Stimulated activated CD4-positive, alpha-beta T cell treated with anti-CD3 and anti-CD28 coated beads, Interleukin-15, amount 100 ng/mL, for 48 hours (primary cell): ENCODE data around the gene ZNF431.
"Not testable (repeated sequence)": the region's sequence is repeated elsewhere in the genome, so short reads cannot be mapped to it uniquely, and the experiment has no call there.

Source experiments
- DNase-seq, 2 donors: peaks; one replicate each; pipeline ENCODE4 v3.0.0-alpha.2; 2020; ENCODE audit warnings: low read depth in 2 of 2

Gene ZNF431

DNA sequence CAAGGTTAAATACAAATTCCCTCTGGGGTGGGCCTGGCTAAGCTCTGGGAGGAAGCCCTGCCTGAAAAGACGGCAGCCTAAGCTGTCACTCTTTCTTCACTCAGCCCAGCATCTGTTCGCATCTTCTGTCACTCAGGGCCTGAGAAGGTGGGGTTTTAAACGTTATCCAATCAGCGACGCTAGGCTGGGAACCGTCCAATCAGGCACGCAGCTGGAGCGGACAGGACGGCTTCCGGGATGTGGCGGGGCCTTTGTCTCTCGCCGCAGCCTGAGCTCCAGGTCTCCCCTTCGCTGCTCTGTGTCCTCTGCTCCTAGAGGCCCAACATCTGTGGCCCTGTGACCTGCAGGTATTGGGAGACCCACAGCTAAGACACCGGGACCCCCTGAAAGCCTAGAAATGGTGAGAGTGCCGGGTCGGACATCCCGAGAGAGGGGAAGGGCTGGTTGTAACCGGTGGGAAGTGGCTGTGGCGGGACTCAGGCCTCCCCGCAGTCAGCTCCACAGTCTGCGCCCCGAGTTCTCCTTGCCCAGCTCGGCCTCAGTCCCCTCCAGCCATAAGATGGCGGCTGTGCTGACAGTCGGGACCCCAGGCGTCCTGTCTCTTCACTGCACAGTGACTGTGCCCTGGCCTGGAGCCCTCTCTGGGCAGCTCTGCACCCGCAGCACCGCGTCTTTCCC is at the start of gene ZNF431:
TSS of gene ZNF431 (plus strand) at position 254 of the 678 bp plus-strand sequence. CDS start at position 398, 144 bp downstream.
- DNase-seq = peak; percentile 80 to 83

- no peak for DNase-seq
Measured at GRCh38 chr19:21092109-21092508, 49.7 kb upstream of the ZNF431 start.

DNA sequence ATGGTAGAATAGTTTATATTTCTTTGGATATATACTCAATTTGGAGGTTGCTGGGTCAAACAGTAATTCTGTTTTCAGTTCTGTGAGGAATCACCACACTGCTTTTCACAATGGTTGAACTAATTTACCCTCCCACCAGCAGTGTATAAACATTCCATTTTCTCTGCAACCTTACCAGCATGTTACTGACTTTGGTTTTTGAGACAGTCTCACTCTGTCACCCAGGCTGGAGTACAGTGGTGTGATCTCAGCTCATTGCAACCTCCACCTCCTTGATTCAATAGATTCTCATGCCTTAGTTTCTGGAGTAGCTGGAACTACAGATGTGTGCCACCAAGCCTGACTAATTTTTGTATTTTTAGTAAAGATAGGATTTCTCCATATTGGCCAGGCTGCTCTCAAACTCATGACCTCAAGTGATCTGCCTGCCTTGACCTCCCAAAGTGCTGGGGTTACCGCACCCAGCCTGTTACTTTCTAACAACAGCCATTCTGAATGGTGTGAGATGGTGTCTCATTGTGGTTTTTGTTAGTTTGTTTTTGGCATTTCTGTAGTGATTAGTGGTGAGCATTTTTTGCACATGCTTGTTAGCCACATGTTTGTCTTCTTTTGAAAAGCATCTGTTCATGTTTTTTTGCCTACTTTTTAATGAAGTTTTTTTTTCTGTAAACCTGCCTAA is 47.4 kb upstream of the ZNF431 start:
- no peak for DNase-seq

DNA sequence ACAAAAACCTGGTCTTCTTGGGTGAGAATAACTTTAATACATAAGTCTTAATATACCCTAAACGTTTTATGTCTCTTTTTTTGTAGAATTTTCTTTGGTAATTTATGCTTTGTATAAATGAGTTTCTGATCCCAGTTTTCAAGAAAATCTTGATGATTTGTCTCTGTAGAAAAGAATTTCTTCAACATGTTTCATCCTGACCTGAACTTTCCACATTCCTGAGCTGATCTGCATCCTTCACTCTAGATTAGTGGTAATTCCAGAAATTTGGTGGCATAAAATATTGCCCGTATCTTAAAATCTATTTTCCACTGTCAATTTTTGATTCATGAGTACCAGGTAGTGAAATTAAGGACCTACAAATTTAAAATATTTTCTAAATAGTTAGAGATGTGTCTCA is 43.5 kb upstream of the ZNF431 start:
- DNase-seq = no peak

GRCh38 chr19:21101521-21102242 is 40.2 kb upstream of the ZNF431 start:
- no peak for DNase-seq

DNA sequence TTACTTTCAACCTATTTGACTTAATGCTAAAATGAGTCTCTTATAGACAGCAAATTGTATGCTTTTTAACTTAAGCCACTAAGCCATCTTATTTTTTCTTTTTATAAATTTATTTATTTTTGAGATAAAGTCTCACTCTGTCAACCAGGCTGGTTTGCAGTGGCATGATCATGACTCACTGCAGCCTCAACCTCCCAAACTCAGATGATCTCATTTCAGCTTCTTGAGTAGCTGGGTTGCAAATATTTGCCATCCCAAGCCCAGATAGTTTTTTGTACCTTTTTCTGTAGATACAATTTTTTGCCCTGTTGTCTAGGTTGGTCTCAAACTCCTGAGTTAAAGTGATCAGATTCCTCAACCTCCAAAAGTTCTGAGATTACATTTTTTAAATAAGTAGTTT is 32.7 kb upstream of the ZNF431 start:
- no peak for DNase-seq

DNA sequence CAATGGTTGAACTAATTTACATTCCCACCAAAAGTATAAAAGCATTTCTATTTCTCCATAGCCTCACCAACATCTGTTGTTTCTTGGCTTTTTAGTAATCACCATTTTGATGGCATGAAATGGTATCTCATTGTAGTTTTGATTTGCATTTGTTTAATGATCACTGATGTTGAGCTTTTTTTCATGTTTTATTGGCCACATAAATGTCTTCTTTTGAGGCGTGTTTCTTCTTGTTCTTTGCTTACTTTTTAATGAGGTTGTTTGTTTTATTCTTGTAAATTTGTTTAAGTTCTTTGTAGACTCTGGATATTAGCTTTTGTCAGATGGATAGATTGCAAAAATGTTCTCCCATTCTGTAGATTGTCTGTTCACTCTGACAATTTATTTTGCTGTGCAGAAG is 31.7 kb upstream of the ZNF431 start:
- DNase-seq = no peak

DNA sequence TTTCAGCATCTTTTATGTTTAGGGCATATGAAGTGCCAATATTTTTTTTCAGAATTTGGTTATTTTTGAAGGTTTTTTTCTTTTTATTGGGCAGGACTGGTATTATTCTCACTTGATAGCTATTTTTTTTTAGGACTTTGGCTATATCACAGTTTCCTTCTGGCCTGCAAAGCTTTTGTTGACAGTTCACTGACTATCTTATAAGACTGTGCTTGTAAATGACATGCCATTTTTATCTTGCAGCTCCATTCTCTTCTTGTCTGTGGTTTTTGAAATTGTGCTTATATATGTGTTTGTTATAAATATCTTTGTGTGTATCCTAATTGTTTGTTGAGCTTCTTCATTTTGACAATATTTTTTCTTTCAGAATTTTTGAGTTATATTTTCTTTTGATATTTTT is 26.4 kb upstream of the ZNF431 start:
- DNase-seq = no peak

DNA sequence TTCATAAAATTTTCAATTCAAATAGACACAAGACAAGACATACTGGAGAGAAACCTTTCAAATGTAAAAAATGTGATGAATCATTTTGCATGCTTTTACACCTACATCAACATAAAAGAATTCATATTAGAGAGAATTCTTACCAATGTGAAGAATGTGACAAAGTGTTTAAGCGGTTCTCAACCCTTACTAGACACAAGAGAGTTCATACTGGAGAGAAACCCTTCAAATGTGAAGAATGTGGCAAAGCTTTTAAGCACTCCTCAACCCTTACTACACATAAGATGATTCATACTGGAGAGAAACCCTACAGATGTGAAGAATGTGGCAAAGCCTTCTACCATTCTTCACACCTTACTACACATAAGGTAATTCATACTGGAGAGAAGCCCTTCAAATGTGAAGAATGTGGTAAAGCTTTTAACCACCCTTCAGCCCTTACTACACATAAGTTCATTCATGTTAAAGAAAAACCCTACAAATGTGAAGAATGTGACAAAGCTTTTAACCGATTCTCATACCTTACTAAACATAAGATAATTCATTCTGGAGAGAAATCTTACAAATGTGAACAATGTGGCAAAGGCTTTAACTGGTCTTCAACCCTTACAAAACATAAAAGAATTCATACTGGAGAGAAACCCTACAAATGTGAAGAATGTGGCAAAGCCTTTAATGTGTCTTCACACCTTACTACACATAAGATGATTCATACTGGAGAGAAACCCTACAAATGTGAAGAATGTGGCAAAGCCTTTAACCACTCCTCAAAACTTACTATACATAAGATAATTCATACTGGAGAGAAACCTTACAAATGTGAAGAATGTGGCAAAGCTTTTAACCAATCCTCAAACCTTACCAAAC is 24.6 kb upstream of the ZNF431 start:
- DNase-seq = no peak

DNA sequence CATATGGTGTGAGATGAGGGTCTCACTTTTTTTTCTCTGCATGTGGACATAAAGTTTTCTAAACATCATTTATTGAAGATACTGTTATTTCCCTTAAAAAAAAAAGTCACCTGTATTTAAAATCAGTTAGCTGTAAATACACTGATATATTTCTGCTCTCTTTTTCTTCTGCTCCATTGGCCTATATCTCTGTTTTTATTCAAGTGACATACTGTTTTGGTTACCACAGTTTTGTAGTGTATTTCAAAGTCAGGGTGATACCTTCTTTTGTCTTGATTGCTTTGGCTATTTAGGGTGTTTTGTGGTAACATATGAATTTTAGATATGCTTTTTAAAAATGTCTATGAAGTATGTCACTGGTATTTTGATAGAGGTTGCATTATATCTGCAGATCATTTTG is 15.8 kb upstream of the ZNF431 start:
- no peak for DNase-seq

GRCh38 chr19:21127001-21127400 is 14.8 kb upstream of the ZNF431 start:
- no peak for DNase-seq

GRCh38 chr19:21127898-21128297 is 13.9 kb upstream of the ZNF431 start:
- no peak for DNase-seq

DNA sequence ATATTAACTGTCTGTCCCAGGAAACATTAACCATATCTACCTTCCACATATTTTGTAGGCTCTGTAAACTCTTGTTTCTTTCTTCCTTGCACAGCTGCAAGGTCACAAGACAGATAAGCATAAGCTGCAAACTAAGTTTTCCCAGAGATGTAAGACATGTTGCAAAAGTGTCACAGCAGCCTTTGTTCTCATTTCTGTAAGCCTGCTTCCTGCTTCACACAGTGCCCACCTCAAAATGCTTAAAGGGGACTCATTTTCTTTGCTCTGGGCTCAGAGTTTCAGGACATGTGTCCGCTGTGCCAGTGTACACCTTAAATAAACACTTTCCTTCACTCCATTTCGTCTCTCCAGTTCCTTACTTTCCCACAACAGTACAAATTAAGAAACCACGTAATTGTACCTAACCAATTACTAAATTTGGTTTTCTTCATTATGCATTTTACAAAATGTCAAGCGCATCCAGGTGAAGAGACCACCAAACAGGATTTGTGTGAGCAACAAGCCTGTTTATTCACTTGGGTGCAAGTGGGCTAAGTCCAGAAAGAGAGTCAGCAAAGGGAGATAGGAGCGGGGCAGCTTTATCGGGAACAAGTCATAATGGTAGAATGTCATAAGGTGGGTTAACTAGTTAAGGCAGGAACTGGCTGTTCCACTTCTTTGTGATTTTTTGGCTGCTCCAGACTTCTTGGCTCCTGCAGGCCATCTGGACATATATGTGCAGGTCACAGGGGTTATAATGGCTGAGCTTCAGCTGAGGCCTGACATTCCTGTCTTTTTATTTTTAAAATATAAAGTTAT is 12.7 kb upstream of the ZNF431 start:
- DNase-seq = no peak

DNA sequence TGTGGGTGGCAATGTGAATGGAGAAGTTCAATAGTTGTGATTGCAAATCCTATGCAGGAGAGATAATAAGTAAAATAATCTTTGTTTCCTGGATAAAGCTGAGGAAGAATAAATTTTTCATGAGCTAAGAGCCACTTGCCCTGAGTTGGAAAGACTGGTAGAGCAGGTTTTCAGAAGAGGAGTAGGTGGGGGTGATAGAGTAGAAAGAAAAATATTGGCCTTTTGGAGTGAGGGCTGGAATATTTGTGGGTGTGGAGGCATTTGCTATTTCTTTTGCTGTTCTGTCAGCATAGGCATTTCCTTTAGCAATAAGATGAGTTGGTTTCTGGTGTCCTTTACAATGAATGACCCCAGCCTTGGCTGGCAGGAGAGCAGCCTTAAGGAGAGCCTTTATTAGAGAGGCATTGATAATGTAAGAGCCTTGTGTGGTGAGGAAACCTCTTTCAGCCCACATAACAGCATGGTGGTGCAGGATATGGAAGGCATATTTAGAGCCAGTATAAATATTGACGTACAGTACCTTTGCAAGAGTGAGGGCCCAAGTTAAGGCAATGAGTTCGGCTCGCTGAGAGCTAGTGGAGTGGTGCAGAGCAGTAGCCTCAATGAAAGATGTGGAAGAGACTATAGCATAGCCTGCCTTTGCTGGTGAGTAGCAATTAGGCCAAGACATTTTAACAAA is 11.6 kb upstream of the ZNF431 start:
- DNase-seq = no peak

DNA sequence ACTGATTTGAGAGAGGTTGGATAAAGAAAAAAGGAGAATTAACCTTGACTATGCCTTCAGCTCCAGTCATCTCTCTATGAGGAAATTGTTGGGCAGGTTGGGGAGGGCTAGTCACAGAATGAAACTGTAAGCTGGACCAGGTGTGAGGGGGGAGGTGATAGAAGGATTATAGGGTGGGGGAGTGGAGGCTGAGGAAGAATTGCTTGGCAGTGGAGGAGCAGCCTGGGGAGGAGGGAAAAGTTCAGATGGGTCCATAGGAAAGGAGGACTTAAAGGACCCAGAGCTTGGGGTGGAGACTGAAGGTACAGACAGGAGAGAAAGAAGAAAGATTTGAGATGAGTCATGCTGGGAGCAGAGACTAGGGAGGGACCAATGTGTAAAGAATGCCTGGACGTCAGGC is 8.2 kb upstream of the ZNF431 start:
- no peak for DNase-seq

- no peak for DNase-seq
Measured at GRCh38 chr19:21134934-21135366, 6.9 kb upstream of the ZNF431 start.

GRCh38 chr19:21135433-21135832 is 6.4 kb upstream of the ZNF431 start:
- no peak for DNase-seq

DNA sequence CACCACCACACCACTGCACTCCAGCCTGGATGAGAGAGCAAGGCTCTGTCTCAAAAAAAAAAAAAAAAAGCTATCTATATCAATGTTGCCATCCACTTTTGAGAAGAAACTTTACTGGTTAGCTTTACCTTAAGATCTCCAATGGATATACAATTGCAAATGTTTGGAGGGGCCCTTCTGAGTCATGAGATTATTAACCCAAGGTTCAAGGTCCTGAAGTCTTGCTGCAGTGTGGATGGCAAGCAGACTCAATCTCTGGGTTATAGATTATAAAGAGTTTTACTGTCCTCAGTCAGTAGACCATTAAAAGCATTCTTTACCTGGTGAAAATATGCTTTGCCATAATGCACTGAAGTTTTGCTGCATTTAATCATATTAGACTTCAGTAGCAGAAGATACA is 3.7 kb upstream of the ZNF431 start:
- no peak for DNase-seq

GRCh38 chr19:21141006-21141405 is 834 bp upstream of the ZNF431 start:
- DNase-seq = not testable (repeated sequence)

- no peak for DNase-seq
Measured at GRCh38 chr19:21143428-21143827, 1.6 kb downstream of the ZNF431 start.

DNA sequence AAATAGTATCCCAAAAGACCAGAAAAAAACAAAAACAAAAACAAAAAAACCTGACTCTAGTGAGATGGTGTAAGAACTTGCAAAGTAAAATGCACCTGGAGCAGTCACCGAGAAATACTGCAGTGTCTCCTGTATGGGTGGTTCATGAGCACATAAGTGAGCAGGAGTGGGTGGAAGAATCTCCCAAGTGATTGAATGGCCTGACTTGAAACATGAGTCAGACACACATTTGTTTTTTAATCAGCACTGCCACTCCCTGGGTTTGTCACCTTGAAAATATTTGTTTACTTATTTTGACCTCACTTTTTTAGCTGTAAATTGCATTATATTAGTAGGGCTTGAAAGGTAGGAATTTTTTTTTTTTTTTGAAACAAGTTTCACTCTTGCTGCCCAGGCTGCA is 2.0 kb downstream of the ZNF431 start:
- DNase-seq = no peak
